Adipose tissue (tissue), 3 donors: ENCODE measurements around the gene TYW3. TPM values are rescaled to one million over a fixed set of nuclear protein-coding genes. Genes with fewer than 3 reads are reported as not detected.
"Not testable (repeated sequence)": the region's sequence is repeated elsewhere in the genome, so short reads cannot be mapped to it uniquely, and the experiment has no call there.

Experiments
- H3K27ac ChIP-seq: one replicate; pipeline ENCODE4 v1.5.1; 2013; ENCODE audit warnings: low read depth, low read length
- WGBS, 3 donors: extraction: QIAGEN DNeasy Blood & Tissue Kit; methylation state at CpG; one replicate each; pipeline ENCODE4 v1.1.7; 2013; 5-methylcytosine and 5-hydroxymethylcytosine counted together
- polyA plus RNA-seq, 3 donors: library from polyadenylated mRNA; stranded (reverse); fragments of 200-250 nt; gene quantifications; one replicate each; pipeline ENCODE4 v1.2.3, GENCODE V29; 2013
- donor health status: healthy with polysubstance abuse.
- donor health status: Bipolar disorder and iron deficiency.
- donor health status: healthy.

TYW3 gene
- polyA plus RNA-seq, 3 donors = 4.7 to 15.6 (median 10.5) TPM

DNA sequence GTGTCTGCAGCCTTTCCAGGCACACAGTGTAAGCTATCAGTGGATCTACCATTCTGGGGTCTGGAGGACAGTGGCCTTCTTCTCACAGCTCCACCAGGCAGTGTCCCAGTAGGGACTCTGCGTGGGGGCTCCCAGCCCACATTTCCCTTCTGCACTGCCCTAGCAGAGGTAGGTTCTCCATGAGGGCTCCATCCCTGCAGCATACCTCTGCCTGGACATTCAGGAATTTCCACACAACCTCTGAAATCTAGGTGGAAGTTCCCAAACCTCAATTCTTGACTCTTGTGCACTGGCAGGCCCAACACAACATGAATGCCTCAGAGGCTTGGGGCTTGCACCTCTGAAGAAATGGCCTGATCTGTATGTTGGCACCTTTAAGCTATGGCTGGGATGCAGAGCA is 6.9 kb upstream of the TYW3 start:
- 89 to 100% (median 92%) methylated on average over 1 of the region's 1 CpG for whole genome bisulfite sequencing, 3 donors
- no peak overlapping the region for H3K27ac ChIP-seq

DNA sequence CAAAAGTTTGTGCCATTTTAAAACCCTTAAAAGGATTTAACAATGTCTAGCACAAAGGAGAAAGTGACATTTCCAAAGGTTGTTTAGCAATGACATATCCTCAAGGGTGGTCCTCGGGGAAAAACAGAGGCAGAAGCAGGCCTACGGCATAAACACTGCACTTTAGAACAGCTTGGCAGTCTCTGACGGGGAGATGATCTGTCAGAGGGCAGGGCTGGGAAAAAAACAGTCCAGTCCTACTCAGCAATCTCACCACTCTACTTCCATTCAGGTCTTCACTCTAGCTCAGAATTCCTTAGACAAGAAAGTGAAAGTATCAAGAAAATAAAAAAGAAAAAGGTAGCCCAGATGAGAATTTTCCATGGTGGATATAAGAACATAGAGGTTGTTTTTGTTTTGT is 4.2 kb upstream of the TYW3 start:
- no peak overlapping the region for H3K27ac ChIP-seq
- WGBS, 3 donors = 69 to 77% (median 70%) methylated on average over 3 of the region's 3 CpGs

DNA sequence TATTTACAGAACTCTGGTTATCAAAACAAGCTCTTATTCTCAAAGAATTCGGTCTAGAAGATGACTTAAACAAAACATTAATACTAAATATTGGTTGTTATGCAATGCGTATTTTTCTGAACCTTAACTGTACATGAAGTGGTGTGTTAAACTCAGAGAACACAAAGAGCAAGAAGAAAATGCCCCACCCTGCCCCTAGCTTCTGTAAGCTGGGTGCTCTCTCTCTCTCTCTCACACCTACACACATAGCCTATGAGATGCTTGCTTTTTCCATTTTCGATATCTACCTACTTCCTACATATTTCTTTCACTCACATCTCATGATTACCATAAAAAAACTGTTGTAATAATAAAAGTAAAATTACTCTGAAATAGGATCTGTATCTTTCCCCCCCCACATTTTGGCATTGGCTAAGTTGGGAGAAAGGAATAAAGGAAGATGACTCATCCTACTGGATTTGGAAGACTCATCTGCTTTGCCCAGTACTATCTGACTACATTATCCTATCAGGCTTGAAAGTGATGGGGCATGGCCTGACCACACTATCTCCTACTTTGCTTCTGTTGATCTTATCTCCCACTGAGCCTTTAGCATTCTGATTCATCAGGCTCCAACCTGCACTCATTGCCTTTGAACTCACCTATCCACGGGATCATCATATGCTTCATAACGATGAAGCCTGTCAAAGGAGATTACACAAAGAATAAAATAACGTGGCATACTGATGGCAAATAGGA is 3.0 kb upstream of the TYW3 start:
- 73 to 84% (median 81%) methylated on average over 6 of the region's 6 CpGs for WGBS, 3 donors
- no peak overlapping the region for H3K27ac ChIP-seq

DNA sequence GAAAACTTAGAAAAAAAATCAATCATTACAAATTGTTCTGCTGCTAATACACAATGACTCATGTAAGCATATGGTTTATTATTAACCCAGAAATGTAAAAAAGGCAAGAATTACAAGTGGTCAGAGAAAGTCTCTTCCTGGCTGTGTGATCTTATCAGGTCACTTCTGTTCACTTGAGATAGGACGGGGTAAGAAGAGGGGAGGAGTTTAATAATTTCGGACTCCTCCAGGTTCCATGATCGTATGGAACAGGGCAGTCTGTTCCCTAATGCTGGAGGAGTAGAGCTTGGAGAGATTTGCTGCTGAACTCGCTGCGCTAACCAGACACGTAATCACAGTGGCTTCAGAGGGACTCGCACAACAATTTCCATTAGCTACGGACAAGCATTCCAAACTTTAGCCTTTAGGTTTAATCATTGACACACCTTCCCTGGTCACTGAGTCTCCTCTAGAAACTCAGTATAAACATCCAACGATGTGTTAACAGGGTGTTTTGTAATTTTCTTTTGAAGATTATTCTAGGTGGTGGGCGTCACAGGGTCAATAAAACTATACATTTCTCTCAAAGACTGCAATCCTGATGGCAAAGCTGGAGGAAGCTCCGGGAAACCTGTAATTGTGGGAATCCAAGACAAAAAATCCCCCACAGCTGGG is 1.4 kb upstream of the TYW3 start:
- no peak overlapping the region for H3K27ac ChIP-seq
- 25 to 82% (median 73%) methylated on average over 11 of the region's 11 CpGs for WGBS, 3 donors

DNA sequence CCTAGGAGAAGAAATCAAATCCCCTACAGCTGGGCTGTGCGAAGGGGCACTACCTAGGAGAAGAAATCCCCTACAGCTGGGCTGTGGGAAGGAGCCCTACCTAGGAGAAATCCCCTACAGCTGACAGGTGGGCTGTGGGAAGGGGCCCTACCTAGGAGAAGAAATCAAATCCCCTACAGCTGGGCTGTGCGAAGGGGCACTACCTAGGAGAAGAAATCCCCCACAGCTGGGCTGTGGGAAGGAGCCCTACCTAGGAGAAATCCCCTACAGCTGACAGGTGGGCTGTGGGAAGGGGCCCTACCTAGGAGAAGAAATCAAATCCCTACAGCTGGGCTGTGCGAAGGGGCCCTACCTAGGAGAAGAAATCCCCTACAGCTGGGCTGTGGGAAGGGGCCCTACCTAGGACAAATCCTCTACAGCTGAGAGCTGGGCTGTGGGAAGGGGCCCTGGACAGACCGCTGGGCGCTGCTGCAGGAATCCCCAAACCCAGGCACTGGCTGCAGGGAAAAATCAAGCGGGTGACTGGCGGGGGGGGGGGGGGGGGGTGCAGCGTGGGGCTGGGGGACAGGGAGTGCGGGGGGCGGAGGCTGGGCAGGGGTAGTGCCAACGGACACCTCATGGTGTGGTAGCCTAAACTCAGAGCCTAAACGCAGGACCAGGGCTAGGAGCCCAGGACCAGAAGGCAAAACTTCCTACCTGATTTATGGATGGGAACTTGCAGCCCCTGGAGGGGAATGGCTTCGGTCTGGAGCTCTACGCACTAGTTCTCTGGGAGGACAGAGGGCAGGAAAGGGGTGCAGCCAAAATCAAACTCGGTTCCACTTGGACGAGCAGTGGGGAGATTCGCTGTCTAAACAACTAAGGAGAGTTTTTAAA is 643 bp upstream of the TYW3 start:
- 5 to 15% (median 14%) methylated on average over 13 to 17 of the region's 17 CpGs for WGBS, 3 donors
- not testable (repeated sequence) for H3K27ac ChIP-seq

DNA sequence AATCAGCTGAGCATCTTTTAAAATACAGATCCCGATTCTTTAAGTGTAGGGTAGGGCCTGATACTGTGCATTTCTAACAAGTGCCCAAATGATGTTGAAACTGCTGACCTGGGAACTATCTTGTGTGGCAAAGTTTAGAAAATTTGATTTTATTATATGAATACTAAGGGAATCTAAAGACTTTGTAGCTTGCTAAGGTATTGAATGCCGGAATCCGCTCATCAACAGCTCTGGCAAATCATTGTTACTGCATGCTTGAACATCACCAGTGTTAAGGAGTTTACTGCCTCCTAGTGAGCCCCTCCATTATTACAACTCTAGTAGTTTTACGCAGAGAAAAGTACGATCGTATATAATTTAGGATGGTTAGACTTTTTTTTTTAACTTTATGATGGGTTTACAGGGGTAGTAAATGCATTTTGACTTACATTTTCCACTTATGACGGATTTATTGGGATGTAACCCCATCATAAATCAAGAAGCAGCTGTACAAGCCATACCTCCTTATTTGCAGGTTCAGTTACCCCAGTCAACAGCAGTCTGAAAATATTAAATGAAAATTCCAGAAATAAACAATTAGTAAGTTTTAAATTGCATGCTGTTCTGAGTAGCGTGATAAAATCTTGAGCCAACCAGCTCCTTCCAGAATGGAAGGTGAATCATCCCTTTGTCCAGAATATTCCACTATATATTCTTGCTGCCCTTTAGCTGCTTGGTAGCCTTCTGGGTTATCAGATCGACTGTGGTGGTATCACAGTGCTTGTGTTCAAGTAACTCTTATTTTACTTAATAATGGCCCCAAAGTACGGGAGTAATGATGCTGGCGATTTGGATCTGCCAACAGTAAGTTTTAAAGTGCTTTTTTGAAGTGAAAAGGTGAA is 892 bp downstream of the TYW3 start:
- no peak overlapping the region for H3K27ac ChIP-seq
- WGBS, 3 donors = 20 to 25% (median 24%) methylated on average over 11 of the region's 11 CpGs

DNA sequence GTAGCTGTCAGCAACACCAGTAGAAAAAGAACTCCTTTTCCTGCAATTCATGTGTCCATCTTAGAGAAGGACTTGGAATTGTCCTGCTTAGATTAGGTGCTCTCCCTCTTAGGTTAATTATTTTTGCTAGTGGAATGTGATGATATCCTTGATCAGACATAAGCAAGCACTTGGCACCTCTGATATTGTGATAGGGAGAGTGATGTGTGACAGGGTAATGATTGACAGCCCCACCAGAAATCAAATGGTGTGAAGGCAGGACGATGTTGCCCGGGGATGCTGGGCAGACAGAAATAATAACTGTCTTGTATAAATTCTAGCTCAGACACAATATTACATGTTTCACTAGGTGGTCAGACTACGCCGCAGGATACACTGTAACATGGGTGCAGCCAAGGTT is 4.4 kb downstream of the TYW3 start:
- no peak overlapping the region for H3K27ac ChIP-seq
- 96 to 100% (median 99%) methylated on average over 4 of the region's 4 CpGs for WGBS, 3 donors

DNA sequence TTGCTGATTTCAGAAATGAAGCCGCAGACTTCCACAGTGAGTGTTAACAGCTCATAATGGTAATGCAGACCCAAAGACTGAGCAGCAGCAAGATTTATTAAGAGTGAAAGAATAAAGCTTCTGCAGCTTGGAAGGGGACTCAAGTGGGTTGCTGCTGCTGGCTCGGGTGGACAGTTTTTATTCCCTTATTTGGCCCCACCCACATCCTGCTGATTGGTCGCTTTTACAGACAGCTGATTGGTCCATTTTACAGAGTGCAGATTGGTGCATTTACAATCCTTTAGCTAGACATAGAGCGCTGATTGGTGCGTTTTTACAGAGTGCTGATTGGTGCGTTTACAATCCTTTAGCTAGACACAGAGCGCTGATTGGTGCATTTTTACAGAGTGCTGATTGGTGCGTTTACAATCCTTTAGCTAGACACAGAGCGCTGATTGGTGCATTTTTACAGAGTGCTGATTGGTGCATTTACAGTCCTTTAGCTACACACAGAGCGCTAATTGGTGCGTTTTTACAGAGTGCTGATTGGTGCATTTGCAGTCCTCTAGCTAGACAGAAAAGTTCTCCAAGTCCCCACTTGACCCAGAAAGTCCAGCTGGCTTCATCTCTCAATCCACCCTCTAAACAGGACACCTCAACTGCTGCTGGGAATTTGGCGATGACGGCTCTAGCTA is 7.5 kb downstream of the TYW3 start:
- WGBS, 3 donors = 93 to 99% (median 93%) methylated on average over 12 to 13 of the region's 13 CpGs
- not testable (repeated sequence) for H3K27ac ChIP-seq

DNA sequence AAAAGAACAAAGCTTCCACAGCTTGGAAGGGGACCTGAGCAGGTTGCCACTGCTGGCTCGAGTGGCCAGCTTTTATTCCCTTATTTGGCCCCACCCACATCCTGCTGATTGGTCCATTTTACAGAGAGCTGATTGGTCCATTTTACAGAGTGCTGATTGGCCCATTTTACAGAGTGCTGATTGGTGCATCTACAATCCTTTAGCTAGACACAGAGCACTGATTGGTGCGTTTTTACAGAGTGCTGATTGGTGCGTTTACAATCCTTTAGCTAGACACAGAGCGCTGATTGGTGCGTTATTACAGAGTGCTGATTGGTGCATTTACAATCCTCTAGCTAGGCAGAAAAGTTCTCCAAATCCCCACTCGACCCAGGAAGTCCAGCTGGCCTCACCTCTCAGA is 12.3 kb downstream of the TYW3 start:
- WGBS, 3 donors = 96 to 98% (median 96%) methylated on average over 6 of the region's 6 CpGs

DNA sequence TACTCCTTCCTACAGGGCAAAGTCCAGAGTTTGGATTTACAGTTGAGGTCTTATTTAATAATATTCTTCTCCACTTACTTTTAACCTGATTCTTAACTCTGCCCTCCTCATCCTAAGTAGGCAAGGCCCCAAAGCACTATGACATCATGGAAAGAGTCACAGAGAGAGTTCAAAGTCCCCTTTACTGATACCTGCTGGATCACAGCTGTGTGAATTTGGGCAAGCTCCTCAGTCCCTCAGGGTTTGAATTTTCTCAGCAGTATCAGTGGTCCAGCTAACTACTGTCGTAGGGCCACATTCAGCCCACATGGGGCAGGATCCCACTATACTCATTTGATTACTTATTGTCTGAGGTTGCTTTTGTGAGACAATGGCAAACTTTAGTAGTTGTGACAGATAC is 16.0 kb downstream of the TYW3 start:
- no peak overlapping the region for H3K27ac ChIP-seq
- 36 to 97% (median 90%) methylated on average over 1 of the region's 1 CpG for WGBS, 3 donors

More for the DNA sequence above, 12.3 kb downstream of the TYW3 start:
- not testable (repeated sequence) for H3K27ac ChIP-seq

DNA sequence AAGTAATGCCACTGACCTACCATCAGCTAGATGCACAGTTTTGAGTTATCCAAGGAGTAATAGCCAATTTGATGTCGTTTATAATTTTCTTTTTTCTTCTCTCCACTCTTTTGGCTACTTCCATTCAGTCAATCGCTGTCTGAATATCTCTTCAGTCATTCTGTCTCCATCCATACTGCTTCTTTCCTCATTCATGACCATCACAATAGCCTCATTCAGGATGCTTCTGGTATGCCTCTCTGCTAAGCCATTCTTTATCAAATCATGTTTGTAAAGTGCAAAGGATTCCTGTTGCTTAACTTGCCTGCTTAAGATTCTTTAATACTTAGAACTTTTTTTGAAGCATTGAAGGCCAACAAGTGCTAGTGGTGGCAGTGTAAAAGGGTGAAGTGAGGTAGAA is 20.2 kb downstream of the TYW3 start:
- 91 to 94% (median 94%) methylated on average over 2 of the region's 2 CpGs for WGBS, 3 donors
- no peak overlapping the region for H3K27ac ChIP-seq

DNA sequence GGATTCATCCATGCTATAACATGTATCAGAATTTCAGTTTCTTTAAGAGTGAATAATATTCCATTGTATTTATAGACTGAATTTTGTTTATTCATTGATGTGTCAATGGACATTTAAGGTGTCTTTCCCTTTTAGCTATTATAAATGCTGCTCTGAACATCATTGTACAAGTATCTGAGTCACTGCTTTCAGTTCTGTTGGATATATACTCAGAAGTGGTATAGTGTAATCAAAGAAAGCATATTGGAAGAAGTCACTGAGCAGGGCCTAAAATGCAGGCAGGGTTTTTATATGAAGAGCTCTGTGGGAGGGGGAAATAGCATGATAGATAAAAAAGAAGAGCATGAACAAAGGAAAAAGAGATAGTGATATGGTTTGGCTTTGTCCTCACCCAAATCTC is 22.5 kb downstream of the TYW3 start:
- no peak overlapping the region for H3K27ac ChIP-seq

DNA sequence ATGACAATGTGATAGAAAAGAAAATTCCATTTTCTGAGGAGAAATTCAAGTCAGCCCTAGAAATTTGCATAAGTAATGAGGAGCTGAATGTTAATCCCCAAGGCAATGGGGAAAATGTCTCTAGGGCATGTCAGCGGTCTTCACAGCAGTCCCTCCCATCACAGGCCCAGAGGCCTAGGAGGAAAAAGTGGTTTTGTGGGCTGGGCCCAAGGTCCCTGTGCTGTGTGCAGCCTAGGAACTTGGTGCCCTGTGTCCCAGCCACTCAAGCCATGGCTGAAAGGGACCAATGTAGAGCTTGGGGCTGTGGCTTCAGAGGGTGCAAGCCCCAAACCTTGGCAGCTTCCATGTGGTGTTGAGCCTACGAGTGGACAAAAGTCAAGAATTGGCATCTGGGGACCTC is 23.7 kb downstream of the TYW3 start:
- not testable (repeated sequence) for H3K27ac ChIP-seq
- 98 to 100% (median 100%) methylated on average over 2 of the region's 2 CpGs for WGBS, 3 donors

DNA sequence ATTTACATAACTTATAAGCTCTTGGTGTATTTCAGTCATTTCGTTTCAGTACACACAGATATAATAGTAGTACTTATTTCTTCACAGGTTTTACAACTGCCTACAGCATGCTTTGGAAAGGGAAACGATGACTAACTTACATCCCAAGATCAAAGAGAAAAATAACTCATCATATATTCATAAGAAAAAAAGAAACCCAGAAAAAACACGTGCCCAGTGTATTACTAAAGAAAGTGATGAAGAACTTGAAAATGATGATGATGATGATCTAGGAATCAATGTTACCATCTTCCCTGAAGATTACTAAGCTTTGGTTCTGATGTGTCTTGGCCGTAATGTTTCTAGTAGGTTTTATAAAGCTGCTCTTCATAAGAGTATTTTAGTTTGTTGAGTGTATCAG is 30.9 kb downstream of the TYW3 start:
- no peak overlapping the region for H3K27ac ChIP-seq
- WGBS, 3 donors = 83 to 91% (median 86%) methylated on average over 4 of the region's 4 CpGs

DNA sequence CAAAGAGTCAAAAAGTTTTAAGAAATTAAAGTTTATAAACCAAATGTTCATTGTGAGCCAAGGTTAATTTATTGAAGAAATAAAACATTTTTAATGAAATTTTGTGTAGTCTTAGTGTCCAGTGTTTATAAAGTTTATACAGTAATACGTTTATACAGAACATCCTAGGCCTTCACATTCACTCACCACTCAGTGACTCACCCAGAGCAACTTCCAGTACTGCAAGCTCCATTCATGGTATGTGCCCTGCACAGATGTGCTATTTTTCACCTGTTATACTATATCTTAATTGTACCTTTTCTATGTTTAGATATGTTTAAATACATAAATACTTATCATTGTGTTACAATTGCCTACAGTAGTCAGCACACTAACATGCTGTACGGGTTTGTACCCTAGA is 33.6 kb downstream of the TYW3 start:
- H3K27ac ChIP-seq = no peak overlapping the region
- WGBS, 3 donors = 85 to 87% (median 86%) methylated on average over 2 of the region's 2 CpGs

DNA sequence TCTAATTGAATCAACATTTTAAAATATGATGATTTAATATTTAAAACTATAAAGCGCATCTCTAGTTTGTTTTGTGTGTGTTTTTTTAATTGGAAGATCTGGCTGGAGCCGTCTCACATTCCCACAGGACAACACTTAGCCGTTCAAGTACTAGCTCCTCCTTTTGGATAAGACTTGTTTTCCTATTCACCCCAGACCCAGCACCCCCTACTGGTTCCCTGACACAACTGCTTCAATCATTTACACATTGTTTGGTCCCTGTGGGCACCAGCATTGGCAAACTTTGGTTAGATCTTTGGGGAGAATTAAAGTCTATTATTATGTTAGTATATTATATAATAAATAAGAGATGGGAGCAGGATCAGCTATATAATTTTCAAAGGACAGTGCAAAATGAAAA is 34.5 kb downstream of the TYW3 start:
- WGBS, 3 donors = 69 to 73% (median 70%) methylated on average over 3 of the region's 3 CpGs
- no peak overlapping the region for H3K27ac ChIP-seq

DNA sequence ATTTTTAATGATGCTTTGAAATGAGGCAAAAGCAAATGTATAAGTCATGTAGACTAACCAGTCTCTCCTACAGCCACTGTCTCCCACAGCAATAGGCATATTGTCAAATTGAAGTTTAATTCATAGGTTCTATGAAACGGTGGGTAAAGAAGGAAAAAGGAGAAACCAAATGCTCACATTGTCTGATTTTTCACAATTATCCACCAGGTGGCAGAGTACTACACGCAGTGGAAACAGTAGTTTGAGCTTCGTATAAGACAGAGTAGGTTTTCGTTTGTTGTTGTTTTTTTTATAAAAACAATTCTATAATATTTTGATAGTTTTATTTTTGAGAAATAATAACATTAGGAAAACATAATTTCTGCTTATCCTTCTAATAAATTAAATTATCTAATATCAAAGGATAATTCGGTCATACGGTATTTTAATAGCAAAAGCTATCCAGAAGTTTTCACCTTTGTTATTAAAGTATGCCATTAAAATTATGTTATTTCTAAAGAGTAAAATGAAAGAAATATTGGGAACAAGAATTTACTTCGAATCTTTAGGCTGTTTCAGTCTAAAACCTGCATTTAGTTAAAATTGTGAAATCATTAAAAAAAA is 39.1 kb downstream of the TYW3 start:
- H3K27ac ChIP-seq = no peak overlapping the region
- 23 to 27% (median 26%) methylated on average over 7 of the region's 7 CpGs for WGBS, 3 donors

DNA sequence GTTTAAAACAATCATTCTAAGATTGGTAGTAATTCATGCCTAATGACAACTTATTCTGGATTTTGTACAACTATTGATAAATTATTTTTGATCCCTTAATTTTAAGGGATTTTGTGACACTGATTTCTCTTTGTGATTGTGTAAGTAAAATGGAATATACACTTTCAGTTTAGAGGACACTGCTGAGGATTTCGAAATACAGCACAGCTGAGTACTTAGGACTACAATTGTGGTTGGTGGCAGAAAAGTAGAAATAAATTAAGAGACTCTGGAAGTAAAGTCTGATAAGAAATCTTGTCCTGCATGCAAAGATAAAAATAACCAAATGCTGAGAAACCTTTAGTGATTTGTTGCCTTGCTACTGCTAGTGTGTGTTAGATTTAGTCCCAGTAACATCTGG is 40.0 kb downstream of the TYW3 start:
- WGBS, 3 donors = 30 to 40% (median 34%) methylated on average over 1 of the region's 1 CpG
- H3K27ac ChIP-seq = no peak overlapping the region
